Measurements from ENCODE around the gene PPIAL4G.
A peak's percentile ranks its signal among the peaks of the same experiment; 100 is the strongest.
"Not testable (repeated sequence)": the region's sequence is repeated elsewhere in the genome, so short reads cannot be mapped to it uniquely, and the experiment has no call there.

PPIAL4G gene

GRCh38 chr1:148483029-148483428, at the start of gene PPIAL4G:
PPIAL4G (minus strand) TSS chr1:148483302; CDS start chr1:148483252, 50 bp downstream.
- DNase-seq (ENCODE audit: low read depth) = not testable (repeated sequence)

GRCh38 chr1:148532158-148532557, 49.1 kb upstream of the PPIAL4G start:
- not testable (repeated sequence) for DNase-seq (ENCODE audit: low read depth)

GRCh38 chr1:148529101-148529567, 46.0 kb upstream of the PPIAL4G start:
- DNase-seq (ENCODE audit: low read depth) = not testable (repeated sequence)

GRCh38 chr1:148528591-148528990, 45.5 kb upstream of the PPIAL4G start:
- DNase-seq (ENCODE audit: low read depth) = not testable (repeated sequence)

GRCh38 chr1:148526587-148526986, 43.5 kb upstream of the PPIAL4G start:
- not testable (repeated sequence) for DNase-seq (ENCODE audit: low read depth)

- DNase-seq (ENCODE audit: low read depth) = not testable (repeated sequence)
Measured at GRCh38 chr1:148523205-148524144, 40.4 kb upstream of the PPIAL4G start.

- DNase-seq (ENCODE audit: low read depth) = peak; percentile 95
Measured at GRCh38 chr1:148522561-148523204, 39.6 kb upstream of the PPIAL4G start.

- peak; percentile 72 for DNase-seq (ENCODE audit: low read depth)
Measured at GRCh38 chr1:148522072-148522471, 39.0 kb upstream of the PPIAL4G start.

- DNase-seq (ENCODE audit: low read depth) = not testable (repeated sequence)
Measured at GRCh38 chr1:148514310-148514709, 31.2 kb upstream of the PPIAL4G start.

- not testable (repeated sequence) for DNase-seq (ENCODE audit: low read depth)
Measured at GRCh38 chr1:148512571-148513184, 29.6 kb upstream of the PPIAL4G start.

- not testable (repeated sequence) for DNase-seq (ENCODE audit: low read depth)
Measured at GRCh38 chr1:148493933-148494332, 10.8 kb upstream of the PPIAL4G start.

GRCh38 chr1:148481134-148481533, 2.0 kb downstream of the PPIAL4G start:
- not testable (repeated sequence) for DNase-seq (ENCODE audit: low read depth)

GRCh38 chr1:148459694-148460093, 23.4 kb downstream of the PPIAL4G start:
- DNase-seq (ENCODE audit: low read depth) = not testable (repeated sequence)

- DNase-seq (ENCODE audit: low read depth) = not testable (repeated sequence)
Measured at GRCh38 chr1:148458901-148459581, 24.1 kb downstream of the PPIAL4G start.

GRCh38 chr1:148458398-148458797, 24.7 kb downstream of the PPIAL4G start:
- DNase-seq (ENCODE audit: low read depth) = not testable (repeated sequence)

GRCh38 chr1:148452845-148453244, 30.3 kb downstream of the PPIAL4G start:
- DNase-seq (ENCODE audit: low read depth) = not testable (repeated sequence)

- DNase-seq (ENCODE audit: low read depth) = not testable (repeated sequence)
Measured at GRCh38 chr1:148439654-148440325, 43.3 kb downstream of the PPIAL4G start.

- no peak for DNase-seq (ENCODE audit: low read depth)
Measured at GRCh38 chr1:148435406-148435805, 47.7 kb downstream of the PPIAL4G start.

GRCh38 chr1:148434832-148435231, 48.3 kb downstream of the PPIAL4G start:
- DNase-seq (ENCODE audit: low read depth) = no peak

- not testable (repeated sequence) for DNase-seq (ENCODE audit: low read depth)
Measured at GRCh38 chr1:148432916-148433317, 50.2 kb downstream of the PPIAL4G start.
